Smooth muscle cell (in vitro differentiated cells): ENCODE data around the gene METTL24. TPM values are rescaled to one million over a fixed set of nuclear protein-coding genes. Genes with fewer than 3 reads are reported as not detected.

ENCODE experiments used
- DNase-seq: peaks from one replicate; lab custom pipeline; 2025; ENCODE audit not compliant: unreplicated experiment; lab: John Stamatoyannopoulos, UW
- H2AFZ ChIP-seq: fragments of 200-600 bp; sonication (generic); 2 replicates; pipeline ENCODE4 v1.6.0; 2016; ENCODE audit warnings: antibody characterized with exemption, low read depth, mild to moderate bottlenecking
- H3F3A ChIP-seq: fragments of 200-600 bp; sonication (generic); 2 replicates; pipeline ENCODE4 v1.6.0; 2017; ENCODE audit warnings: antibody characterized with exemption, low read depth
- H3K27ac ChIP-seq: fragments of 200-600 bp; sonication (generic); 2 replicates; pipeline ENCODE4 v1.5.1; 2016; ENCODE audit warnings: low read depth, mild to moderate bottlenecking
- H3K27me3 ChIP-seq: fragments of 200-600 bp; sonication (generic); 2 replicates; pipeline ENCODE4 v1.6.1; 2016; ENCODE audit warnings: low read depth, mild to moderate bottlenecking
- H3K36me3 ChIP-seq: fragments of 200-600 bp; sonication (generic); 2 replicates; pipeline ENCODE4 v1.5.1; 2016; ENCODE audit warnings: low read depth
- H3K4me1 ChIP-seq: fragments of 200-600 bp; sonication (generic); 2 replicates; pipeline ENCODE4 v1.5.1; 2016; ENCODE audit warnings: low read depth
- H3K4me2 ChIP-seq: fragments of 200-600 bp; sonication (generic); 2 replicates; pipeline ENCODE4 v1.6.0; 2016; ENCODE audit warnings: mild to moderate bottlenecking
- H3K4me3 ChIP-seq: fragments of 200-600 bp; sonication (generic); 2 replicates; pipeline ENCODE4 v1.5.1; 2016; ENCODE audit warnings: mild to moderate bottlenecking
- H3K79me2 ChIP-seq: fragments of 200-600 bp; sonication (generic); 2 replicates; pipeline ENCODE4 v1.6.0; 2016; ENCODE audit warnings: low read depth, mild to moderate bottlenecking
- H3K9ac ChIP-seq: fragments of 200-600 bp; sonication (generic); 2 replicates; pipeline ENCODE4 v1.6.0; 2016; ENCODE audit warnings: low read depth
- H3K9me3 ChIP-seq: fragments of 200-600 bp; sonication (generic); replicated peaks from 2 replicates; pipeline ENCODE4 v1.5.1; 2016; ENCODE audit warnings: low read depth
- H4K20me1 ChIP-seq: fragments of 200-600 bp; sonication (generic); 2 replicates; pipeline ENCODE4 v1.6.0; 2016; ENCODE audit warnings: low read depth
- CTCF ChIP-seq: fragments of 200-600 bp; sonication (generic); IDR thresholded peaks from 2 replicates; pipeline ENCODE4 v1.5.1; 2017; ENCODE audit warnings: borderline replicate concordance, mild to moderate bottlenecking, antibody characterized with exemption; ENCODE audit not compliant: insufficient read depth, poor library complexity, severe bottlenecking
- WGBS: methylation state at CpG from one replicate; pipeline ENCODE4 v1.1.7; 2016; ENCODE audit warnings: low lambda C conversion rate; 5-methylcytosine and 5-hydroxymethylcytosine counted together
- polyA plus RNA-seq: library from polyadenylated mRNA; unstranded; fragments of >200 nt; fragmentation: Nextera tagmentation; extraction: Ambion mirVana; gene quantifications from 2 replicates; pipeline ENCODE4 v1.2.1, GENCODE V29; 2016
- total RNA-seq: library from RNA; depleted of rRNA; stranded (reverse); fragments of >200 nt; gene quantifications from 2 replicates; pipeline ENCODE4 v1.2.3, GENCODE V29; 2014

The METTL24 gene
- total and polyA plus RNA-seq, 2 experiments from 2014 or later = 0.74 to 2.6 TPM

- 39% methylated on average over 5 of the region's 5 CpGs for WGBS
- H3F3A ChIP-seq = no peaks in the 10 kb centered on the region
- H3K79me2 ChIP-seq = no peaks in the 10 kb centered on the region
- H3K4me3 ChIP-seq = no peak overlapping the region
- no peaks in the 10 kb centered on the region for H3K36me3 ChIP-seq
- H3K4me2 ChIP-seq = peak overlapping the region; percentile 11
- peaks cover 4% of the 10 kb centered on the region for H3K27me3 ChIP-seq
- no peak overlapping the region for H2AFZ ChIP-seq
- no peaks in the 10 kb centered on the region for H3K9me3 ChIP-seq
- DNase-seq = no peak
- no peak for TF ChIP-seq CTCF
- H3K27ac ChIP-seq = no peak overlapping the region
- H3K9ac ChIP-seq = no peak overlapping the region
- H4K20me1 ChIP-seq = no peaks in the 10 kb centered on the region
- peaks cover 51% of the 10 kb centered on the region for H3K4me1 ChIP-seq
These were observed 6.4 kb upstream of the METTL24 start for GRCh38 chr6:110364364-110365105.

GRCh38 chr6:110363748-110364147 is 5.6 kb upstream of the METTL24 start:
- no peak for TF ChIP-seq CTCF
- Histone ChIP-seq H4K20me1 (no peaks in the 10 kb centered on the region), H3K36me3 (no peaks in the 10 kb centered on the region), H3K9me3 (no peaks in the 10 kb centered on the region), H3F3A (no peaks in the 10 kb centered on the region), H3K4me3 (no peak overlapping the region), H3K27me3 (peaks cover 11% of the 10 kb centered on the region), H2AFZ (no peak overlapping the region), H3K27ac (no peak overlapping the region), H3K9ac (no peak overlapping the region), H3K79me2 (no peaks in the 10 kb centered on the region), H3K4me2 (no peak overlapping the region), H3K4me1 (peaks cover 50% of the 10 kb centered on the region)
- no peak for DNase-seq
- WGBS = 84% methylated on average over 3 of the region's 3 CpGs

- Histone ChIP-seq H3K4me2 (no peak overlapping the region), H3F3A (no peaks in the 10 kb centered on the region), H3K4me1 (peaks cover 46% of the 10 kb centered on the region), H3K4me3 (no peak overlapping the region), H3K9me3 (no peaks in the 10 kb centered on the region), H3K27ac (no peak overlapping the region), H3K27me3 (peaks cover 25% of the 10 kb centered on the region), H4K20me1 (no peaks in the 10 kb centered on the region), H3K79me2 (no peaks in the 10 kb centered on the region), H2AFZ (no peak overlapping the region), H3K36me3 (no peaks in the 10 kb centered on the region), H3K9ac (no peak overlapping the region)
- TF ChIP-seq CTCF = no peak
- 86% methylated on average over 3 of the region's 3 CpGs for WGBS
- no peak for DNase-seq
These were observed 2.5 kb upstream of the METTL24 start for GRCh38 chr6:110360676-110361075.

- H3F3A ChIP-seq = no peaks in the 10 kb centered on the region
- H3K9ac ChIP-seq = no peak overlapping the region
- DNase-seq = no peak
- H3K27me3 ChIP-seq = peaks cover 25% of the 10 kb centered on the region
- no peak overlapping the region for H3K27ac ChIP-seq
- no peaks in the 10 kb centered on the region for H4K20me1 ChIP-seq
- no peak for TF ChIP-seq CTCF
- H3K79me2 ChIP-seq = no peaks in the 10 kb centered on the region
- no peaks in the 10 kb centered on the region for H3K36me3 ChIP-seq
- H3K4me1 ChIP-seq = peaks cover 52% of the 10 kb centered on the region
- H3K9me3 ChIP-seq = no peaks in the 10 kb centered on the region
- WGBS = 77% methylated on average over 5 of the region's 5 CpGs
- H2AFZ ChIP-seq = no peak overlapping the region
- H3K4me2 ChIP-seq = no peak overlapping the region
- H3K4me3 ChIP-seq = no peak overlapping the region
These were observed 1.4 kb upstream of the METTL24 start for GRCh38 chr6:110359556-110359955.
